Measurements from ENCODE around the gene KCP. TPM values are rescaled to one million over a fixed set of nuclear protein-coding genes. Genes with fewer than 3 reads are reported as not detected.

The KCP gene
- total and polyA plus RNA-seq, 2 of the 13 experiments (the other 11 are each of a cell fraction or from before 2014, with no cell fraction given) = 0.37 to 1.0 TPM

GRCh38 chr7:128874140-128875031, 36.1 kb downstream of the KCP start (continued):
- TF ChIP-seq PRDM15 (CRISPR knock-in tag; IDR thresholded peaks at IDR 0.05) (no peak), ATF7-NPFF (CRISPR knock-in tag; IDR thresholded peaks at IDR 0.05; ENCODE audit: low read depth) (0 out of 2 replicates have a peak, but pooled peaks have one; percentile 3), SUZ12 (IDR thresholded peaks at IDR 0.05; ENCODE audit: low read depth, low read length) (no peak), ZNF687 (CRISPR knock-in tag; IDR thresholded peaks at IDR 0.05) (peak; percentile 64; the same call in 1 of the 2 replicates), ZNF777 (CRISPR knock-in tag; IDR thresholded peaks at IDR 0.05) (no peak), ZBTB44 (CRISPR knock-in tag; IDR thresholded peaks at IDR 0.05) (no peak), MTA1 (CRISPR knock-in tag; IDR thresholded peaks at IDR 0.05; ENCODE audit: borderline replicate concordance) (no peak), HDAC2 (CRISPR knock-in tag; IDR thresholded peaks at IDR 0.05) (no peak), ZNF792 (CRISPR knock-in tag; IDR thresholded peaks at IDR 0.05) (no peak), E2F1 (CRISPR knock-in tag; IDR thresholded peaks at IDR 0.05) (no peak), SIX1 (CRISPR knock-in tag; IDR thresholded peaks at IDR 0.05; ENCODE audit: borderline replicate concordance) (peak; percentile 51; the same call in 1 of the 2 replicates), ARID4A (CRISPR knock-in tag; IDR thresholded peaks at IDR 0.05; ENCODE audit: borderline replicate concordance) (peak; percentile 29; the same call in 1 of the 2 replicates)
